GM23338 (cell line): ENCODE measurements around the gene RUBCN. TPM values are rescaled to one million over a fixed set of nuclear protein-coding genes. Genes with fewer than 3 reads are reported as not detected.

Experiments
- ATAC-seq: fragments of 200-7000 bp; cut with Tn5 transposase; 3 replicates; pipeline ENCODE4 v1.9.1; 2020
- DNase-seq: peaks from one replicate; pipeline ENCODE4 v3.0.0-alpha.2; 2015; ENCODE audit warnings: low spot score
- H2AFZ ChIP-seq: fragments of 200-600 bp; sonication (generic); 2 replicates; pipeline ENCODE4 v1.8.0; 2016; ENCODE audit warnings: antibody characterized with exemption, mild to moderate bottlenecking, moderate library complexity
- H3F3A ChIP-seq: fragments of 200-600 bp; sonication (generic); replicated peaks from 2 replicates; pipeline ENCODE4 v1.8.0; 2017; ENCODE audit warnings: antibody characterized with exemption, mixed run types, low read depth
- H3K27ac ChIP-seq: fragments of 200-600 bp; sonication (generic); 2 replicates; pipeline ENCODE4 v1.6.1; 2016; ENCODE audit warnings: low read depth
- H3K27me3 ChIP-seq: fragments of 200-600 bp; sonication (generic); 2 replicates; pipeline ENCODE4 v1.8.0; 2016; ENCODE audit warnings: mild to moderate bottlenecking, mixed run types, moderate library complexity; ENCODE audit not compliant: insufficient read depth
- H3K36me3 ChIP-seq: fragments of 200-600 bp; sonication (generic); 2 replicates; pipeline ENCODE4 v1.8.0; 2016; ENCODE audit warnings: mild to moderate bottlenecking; ENCODE audit not compliant: insufficient read depth
- H3K4me1 ChIP-seq: fragments of 200-600 bp; sonication (generic); 2 replicates; pipeline ENCODE4 v1.8.0; 2016; ENCODE audit warnings: mild to moderate bottlenecking, moderate library complexity; ENCODE audit not compliant: insufficient read depth
- H3K4me2 ChIP-seq: fragments of 200-600 bp; sonication (generic); 2 replicates; pipeline ENCODE4 v1.7.1; 2017; ENCODE audit warnings: mixed run types
- H3K4me3 ChIP-seq: fragments of 200-600 bp; sonication (generic); 2 replicates; pipeline ENCODE4 v1.6.1; 2016; ENCODE audit warnings: mixed run types
- H3K79me2 ChIP-seq: fragments of 200-600 bp; sonication (generic); replicated peaks from 2 replicates; pipeline ENCODE4 v1.8.0; 2017; ENCODE audit warnings: mild to moderate bottlenecking; ENCODE audit not compliant: insufficient read depth
- H3K9me2 ChIP-seq: fragments of 200-600 bp; sonication (generic); 2 replicates; pipeline ENCODE4 v1.8.0; 2017; ENCODE audit not compliant: insufficient read depth
- H4K20me1 ChIP-seq: fragments of 200-600 bp; sonication (generic); replicated peaks from 2 replicates; pipeline ENCODE4 v1.8.0; 2017; ENCODE audit warnings: mild to moderate bottlenecking; ENCODE audit not compliant: insufficient read depth
- H3K27ac Mint-ChIP-seq: 2 replicates; pipeline ENCODE4 v1.8.0; 2020; ENCODE audit warnings: inconsistent platforms, mild to moderate bottlenecking, moderate library complexity, mixed read lengths
- H3K27me3 Mint-ChIP-seq: 3 replicates; pipeline ENCODE4 v1.8.0; 2022; ENCODE audit warnings: low read depth, mild to moderate bottlenecking, moderate library complexity, mixed read lengths, inconsistent platforms; ENCODE audit not compliant: insufficient read depth, poor library complexity
- H3K36me3 Mint-ChIP-seq: 3 replicates; pipeline ENCODE4 v1.8.0; 2021; ENCODE audit warnings: low read depth, mild to moderate bottlenecking, inconsistent platforms, moderate library complexity, mixed read lengths
- H3K4me1 Mint-ChIP-seq: 3 replicates; pipeline ENCODE4 v1.8.0; 2020; ENCODE audit warnings: mild to moderate bottlenecking, inconsistent platforms, mixed read lengths
- H3K4me3 Mint-ChIP-seq: 3 replicates; pipeline ENCODE4 v1.8.0; 2021; ENCODE audit warnings: moderate library complexity, mild to moderate bottlenecking, inconsistent platforms, mixed read lengths
- H3K9me3 Mint-ChIP-seq: 3 replicates; pipeline ENCODE4 v1.8.0; 2020; ENCODE audit warnings: moderate library complexity, mild to moderate bottlenecking, inconsistent platforms, mixed read lengths
- CREB1 ChIP-seq: fragments of 250-450 bp; sonication (Bioruptor Pico); IDR thresholded peaks from 2 replicates; pipeline ENCODE4 v1.5.0; 2020; ENCODE audit warnings: low read depth, mild to moderate bottlenecking, moderate library complexity
- EZH2 ChIP-seq: fragments of 200-600 bp; sonication (generic); IDR thresholded peaks from one replicate; pipeline ENCODE4 v1.8.0; 2017; ENCODE audit warnings: antibody characterized with exemption, mild to moderate bottlenecking, low read depth; ENCODE audit not compliant: unreplicated experiment
- EZH2phosphoT487 ChIP-seq: fragments of 200-600 bp; sonication (generic); IDR thresholded peaks from one replicate; pipeline ENCODE4 v1.8.1; 2018; ENCODE audit warnings: antibody characterized with exemption; ENCODE audit not compliant: unreplicated experiment
- JUNB ChIP-seq: IDR thresholded peaks from one replicate; pipeline ENCODE4 v1.6.1; 2016; ENCODE audit warnings: antibody characterized with exemption; ENCODE audit not compliant: unreplicated experiment
- NANOG ChIP-seq: IDR thresholded peaks from 2 replicates; pipeline ENCODE4 v1.6.1; 2016; ENCODE audit warnings: antibody characterized with exemption, borderline replicate concordance
- POLR2AphosphoS5 ChIP-seq: IDR thresholded peaks from 2 replicates; pipeline ENCODE4 v1.6.1; 2016; ENCODE audit warnings: antibody characterized with exemption, low read depth
- STAT1 ChIP-seq: IDR thresholded peaks from one replicate; pipeline ENCODE4 v1.6.1; 2016; ENCODE audit warnings: antibody characterized with exemption; ENCODE audit not compliant: unreplicated experiment
- ZNF114 ChIP-seq: fragments of 250-450 bp; sonication (Bioruptor Pico); IDR thresholded peaks from 2 replicates; pipeline ENCODE4 v1.5.0; 2020; ENCODE audit warnings: mild to moderate bottlenecking, moderate library complexity
- ZNF331 ChIP-seq: fragments of 250-450 bp; sonication (Bioruptor Pico); IDR thresholded peaks from 2 replicates; pipeline ENCODE4 v1.5.0; 2020; ENCODE audit warnings: low read depth, mild to moderate bottlenecking, moderate library complexity
- polyA plus RNA-seq: library from polyadenylated mRNA; unstranded; fragments of >200 nt; fragmentation: Nextera tagmentation; extraction: Ambion mirVana; gene quantifications from 2 replicates; pipeline ENCODE4 v1.2.1, GENCODE V29; 2016
- total RNA-seq: library from RNA; depleted of rRNA; stranded (reverse); fragments of >200 nt; shearing (Covaris generic); gene quantifications from 2 replicates; pipeline ENCODE4 v1.2.3, GENCODE V29; 2014
- TF ChIP-seq, protein P1 (sequence below): IDR thresholded peaks from one replicate; pipeline ENCODE4 v1.6.1; 2018; ENCODE audit warnings: antibody characterized with exemption; ENCODE audit not compliant: unreplicated experiment
- TF ChIP-seq, protein P2 (sequence below): IDR thresholded peaks from 2 replicates; pipeline ENCODE4 v1.6.1; 2016; ENCODE audit warnings: antibody characterized with exemption
- TF ChIP-seq, protein P3 (sequence below): fragments of 250-450 bp; sonication (Bioruptor Pico); IDR thresholded peaks from 2 replicates; pipeline ENCODE4 v1.5.0; 2020; ENCODE audit warnings: mild to moderate bottlenecking, moderate library complexity
- TF ChIP-seq, protein P4 (sequence below), 2 experiments: fragments of 200-600 bp in 1 of 2; sonication (generic) in 1 of 2; conservative IDR thresholded peaks; 2 replicates each; pipeline versions ENCODE4 v1.5.1 to v1.6.1; 2016 to 2017; ENCODE audit warnings: antibody characterized with exemption in 2 of 2, low read depth in 2 of 2, mild to moderate bottlenecking in 2 of 2, moderate library complexity in 1 of 2

RUBCN gene
- total and polyA plus RNA-seq, 2 experiments from 2014 or later, result 13.1 to 33.2 TPM

DNA sequence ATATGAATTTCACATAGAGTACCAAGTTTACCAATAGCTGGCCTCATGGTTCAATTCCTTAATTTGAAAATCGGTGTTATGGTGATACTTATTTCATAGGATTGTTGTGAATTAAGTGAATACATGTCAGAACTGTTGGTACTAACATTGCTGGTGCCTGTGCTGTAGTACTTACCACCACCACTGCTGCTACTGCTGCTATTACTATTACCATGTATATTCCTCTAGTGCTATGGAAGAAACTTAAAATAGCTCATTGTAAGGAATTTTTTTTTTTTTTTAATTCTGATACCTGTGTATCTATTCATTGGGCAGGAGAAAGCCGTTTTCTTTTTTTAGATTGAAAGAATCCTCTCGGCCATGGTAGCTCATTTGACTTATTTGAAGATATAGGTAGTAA lies 16.6 kb upstream of the RUBCN start:
- no peak for DNase-seq
- ATAC-seq, result no peak
- peaks cover 14% of the 10 kb centered on the region for H3K4me1 Mint-ChIP-seq
- H3K27me3 Mint-ChIP-seq, result peaks cover 23% of the 10 kb centered on the region
- no peak for TF ChIP-seq POLR2AphosphoS5
- no peak for TF ChIP-seq NANOG
- TF ChIP-seq, protein P1, sequence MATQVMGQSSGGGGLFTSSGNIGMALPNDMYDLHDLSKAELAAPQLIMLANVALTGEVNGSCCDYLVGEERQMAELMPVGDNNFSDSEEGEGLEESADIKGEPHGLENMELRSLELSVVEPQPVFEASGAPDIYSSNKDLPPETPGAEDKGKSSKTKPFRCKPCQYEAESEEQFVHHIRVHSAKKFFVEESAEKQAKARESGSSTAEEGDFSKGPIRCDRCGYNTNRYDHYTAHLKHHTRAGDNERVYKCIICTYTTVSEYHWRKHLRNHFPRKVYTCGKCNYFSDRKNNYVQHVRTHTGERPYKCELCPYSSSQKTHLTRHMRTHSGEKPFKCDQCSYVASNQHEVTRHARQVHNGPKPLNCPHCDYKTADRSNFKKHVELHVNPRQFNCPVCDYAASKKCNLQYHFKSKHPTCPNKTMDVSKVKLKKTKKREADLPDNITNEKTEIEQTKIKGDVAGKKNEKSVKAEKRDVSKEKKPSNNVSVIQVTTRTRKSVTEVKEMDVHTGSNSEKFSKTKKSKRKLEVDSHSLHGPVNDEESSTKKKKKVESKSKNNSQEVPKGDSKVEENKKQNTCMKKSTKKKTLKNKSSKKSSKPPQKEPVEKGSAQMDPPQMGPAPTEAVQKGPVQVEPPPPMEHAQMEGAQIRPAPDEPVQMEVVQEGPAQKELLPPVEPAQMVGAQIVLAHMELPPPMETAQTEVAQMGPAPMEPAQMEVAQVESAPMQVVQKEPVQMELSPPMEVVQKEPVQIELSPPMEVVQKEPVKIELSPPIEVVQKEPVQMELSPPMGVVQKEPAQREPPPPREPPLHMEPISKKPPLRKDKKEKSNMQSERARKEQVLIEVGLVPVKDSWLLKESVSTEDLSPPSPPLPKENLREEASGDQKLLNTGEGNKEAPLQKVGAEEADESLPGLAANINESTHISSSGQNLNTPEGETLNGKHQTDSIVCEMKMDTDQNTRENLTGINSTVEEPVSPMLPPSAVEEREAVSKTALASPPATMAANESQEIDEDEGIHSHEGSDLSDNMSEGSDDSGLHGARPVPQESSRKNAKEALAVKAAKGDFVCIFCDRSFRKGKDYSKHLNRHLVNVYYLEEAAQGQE, result no peak
- TF ChIP-seq, protein P2, sequence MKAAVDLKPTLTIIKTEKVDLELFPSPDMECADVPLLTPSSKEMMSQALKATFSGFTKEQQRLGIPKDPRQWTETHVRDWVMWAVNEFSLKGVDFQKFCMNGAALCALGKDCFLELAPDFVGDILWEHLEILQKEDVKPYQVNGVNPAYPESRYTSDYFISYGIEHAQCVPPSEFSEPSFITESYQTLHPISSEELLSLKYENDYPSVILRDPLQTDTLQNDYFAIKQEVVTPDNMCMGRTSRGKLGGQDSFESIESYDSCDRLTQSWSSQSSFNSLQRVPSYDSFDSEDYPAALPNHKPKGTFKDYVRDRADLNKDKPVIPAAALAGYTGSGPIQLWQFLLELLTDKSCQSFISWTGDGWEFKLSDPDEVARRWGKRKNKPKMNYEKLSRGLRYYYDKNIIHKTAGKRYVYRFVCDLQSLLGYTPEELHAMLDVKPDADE, result no peak
- TF ChIP-seq, protein P3, sequence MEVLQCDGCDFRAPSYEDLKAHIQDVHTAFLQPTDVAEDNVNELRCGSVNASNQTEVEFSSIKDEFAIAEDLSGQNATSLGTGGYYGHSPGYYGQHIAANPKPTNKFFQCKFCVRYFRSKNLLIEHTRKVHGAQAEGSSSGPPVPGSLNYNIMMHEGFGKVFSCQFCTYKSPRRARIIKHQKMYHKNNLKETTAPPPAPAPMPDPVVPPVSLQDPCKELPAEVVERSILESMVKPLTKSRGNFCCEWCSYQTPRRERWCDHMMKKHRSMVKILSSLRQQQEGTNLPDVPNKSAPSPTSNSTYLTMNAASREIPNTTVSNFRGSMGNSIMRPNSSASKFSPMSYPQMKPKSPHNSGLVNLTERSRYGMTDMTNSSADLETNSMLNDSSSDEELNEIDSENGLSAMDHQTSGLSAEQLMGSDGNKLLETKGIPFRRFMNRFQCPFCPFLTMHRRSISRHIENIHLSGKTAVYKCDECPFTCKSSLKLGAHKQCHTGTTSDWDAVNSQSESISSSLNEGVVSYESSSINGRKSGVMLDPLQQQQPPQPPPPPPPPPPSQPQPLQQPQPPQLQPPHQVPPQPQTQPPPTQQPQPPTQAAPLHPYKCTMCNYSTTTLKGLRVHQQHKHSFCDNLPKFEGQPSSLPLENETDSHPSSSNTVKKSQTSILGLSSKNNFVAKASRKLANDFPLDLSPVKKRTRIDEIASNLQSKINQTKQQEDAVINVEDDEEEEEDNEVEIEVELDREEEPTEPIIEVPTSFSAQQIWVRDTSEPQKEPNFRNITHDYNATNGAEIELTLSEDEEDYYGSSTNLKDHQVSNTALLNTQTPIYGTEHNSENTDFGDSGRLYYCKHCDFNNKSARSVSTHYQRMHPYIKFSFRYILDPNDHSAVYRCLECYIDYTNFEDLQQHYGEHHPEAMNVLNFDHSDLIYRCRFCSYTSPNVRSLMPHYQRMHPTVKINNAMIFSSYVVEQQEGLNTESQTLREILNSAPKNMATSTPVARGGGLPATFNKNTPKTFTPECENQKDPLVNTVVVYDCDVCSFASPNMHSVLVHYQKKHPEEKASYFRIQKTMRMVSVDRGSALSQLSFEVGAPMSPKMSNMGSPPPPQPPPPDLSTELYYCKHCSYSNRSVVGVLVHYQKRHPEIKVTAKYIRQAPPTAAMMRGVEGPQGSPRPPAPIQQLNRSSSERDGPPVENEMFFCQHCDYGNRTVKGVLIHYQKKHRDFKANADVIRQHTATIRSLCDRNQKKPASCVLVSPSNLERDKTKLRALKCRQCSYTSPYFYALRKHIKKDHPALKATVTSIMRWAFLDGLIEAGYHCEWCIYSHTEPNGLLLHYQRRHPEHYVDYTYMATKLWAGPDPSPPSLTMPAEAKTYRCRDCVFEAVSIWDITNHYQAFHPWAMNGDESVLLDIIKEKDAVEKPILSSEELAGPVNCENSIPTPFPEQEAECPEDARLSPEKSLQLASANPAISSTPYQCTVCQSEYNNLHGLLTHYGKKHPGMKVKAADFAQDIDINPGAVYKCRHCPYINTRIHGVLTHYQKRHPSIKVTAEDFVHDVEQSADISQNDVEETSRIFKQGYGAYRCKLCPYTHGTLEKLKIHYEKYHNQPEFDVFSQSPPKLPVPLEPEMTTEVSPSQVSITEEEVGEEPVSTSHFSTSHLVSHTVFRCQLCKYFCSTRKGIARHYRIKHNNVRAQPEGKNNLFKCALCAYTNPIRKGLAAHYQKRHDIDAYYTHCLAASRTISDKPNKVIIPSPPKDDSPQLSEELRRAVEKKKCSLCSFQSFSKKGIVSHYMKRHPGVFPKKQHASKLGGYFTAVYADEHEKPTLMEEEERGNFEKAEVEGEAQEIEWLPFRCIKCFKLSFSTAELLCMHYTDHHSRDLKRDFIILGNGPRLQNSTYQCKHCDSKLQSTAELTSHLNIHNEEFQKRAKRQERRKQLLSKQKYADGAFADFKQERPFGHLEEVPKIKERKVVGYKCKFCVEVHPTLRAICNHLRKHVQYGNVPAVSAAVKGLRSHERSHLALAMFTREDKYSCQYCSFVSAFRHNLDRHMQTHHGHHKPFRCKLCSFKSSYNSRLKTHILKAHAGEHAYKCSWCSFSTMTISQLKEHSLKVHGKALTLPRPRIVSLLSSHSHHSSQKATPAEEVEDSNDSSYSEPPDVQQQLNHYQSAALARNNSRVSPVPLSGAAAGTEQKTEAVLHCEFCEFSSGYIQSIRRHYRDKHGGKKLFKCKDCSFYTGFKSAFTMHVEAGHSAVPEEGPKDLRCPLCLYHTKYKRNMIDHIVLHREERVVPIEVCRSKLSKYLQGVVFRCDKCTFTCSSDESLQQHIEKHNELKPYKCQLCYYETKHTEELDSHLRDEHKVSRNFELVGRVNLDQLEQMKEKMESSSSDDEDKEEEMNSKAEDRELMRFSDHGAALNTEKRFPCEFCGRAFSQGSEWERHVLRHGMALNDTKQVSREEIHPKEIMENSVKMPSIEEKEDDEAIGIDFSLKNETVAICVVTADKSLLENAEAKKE (CRISPR knock-in tag), result no peak
- no peak for TF ChIP-seq STAT1
- TF ChIP-seq, protein P4, sequence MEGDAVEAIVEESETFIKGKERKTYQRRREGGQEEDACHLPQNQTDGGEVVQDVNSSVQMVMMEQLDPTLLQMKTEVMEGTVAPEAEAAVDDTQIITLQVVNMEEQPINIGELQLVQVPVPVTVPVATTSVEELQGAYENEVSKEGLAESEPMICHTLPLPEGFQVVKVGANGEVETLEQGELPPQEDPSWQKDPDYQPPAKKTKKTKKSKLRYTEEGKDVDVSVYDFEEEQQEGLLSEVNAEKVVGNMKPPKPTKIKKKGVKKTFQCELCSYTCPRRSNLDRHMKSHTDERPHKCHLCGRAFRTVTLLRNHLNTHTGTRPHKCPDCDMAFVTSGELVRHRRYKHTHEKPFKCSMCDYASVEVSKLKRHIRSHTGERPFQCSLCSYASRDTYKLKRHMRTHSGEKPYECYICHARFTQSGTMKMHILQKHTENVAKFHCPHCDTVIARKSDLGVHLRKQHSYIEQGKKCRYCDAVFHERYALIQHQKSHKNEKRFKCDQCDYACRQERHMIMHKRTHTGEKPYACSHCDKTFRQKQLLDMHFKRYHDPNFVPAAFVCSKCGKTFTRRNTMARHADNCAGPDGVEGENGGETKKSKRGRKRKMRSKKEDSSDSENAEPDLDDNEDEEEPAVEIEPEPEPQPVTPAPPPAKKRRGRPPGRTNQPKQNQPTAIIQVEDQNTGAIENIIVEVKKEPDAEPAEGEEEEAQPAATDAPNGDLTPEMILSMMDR (conservative IDR thresholded peaks at IDR 0.05; ENCODE audit: low read depth in 2 of 2), result no peak
- no peak for TF ChIP-seq ZNF114 (CRISPR knock-in tag)
- TF ChIP-seq EZH2, result no peak
- no peak for TF ChIP-seq CREB1 (CRISPR knock-in tag)
- TF ChIP-seq JUNB, result no peak
- no peak for TF ChIP-seq ZNF331 (CRISPR knock-in tag)
- TF ChIP-seq EZH2phosphoT487, result no peak
- H3K36me3 Mint-ChIP-seq, result no peaks in the 10 kb centered on the region; the same call in 2 of the 3 replicates
- no peak overlapping the region for H3K27ac Mint-ChIP-seq
- Histone ChIP-seq H4K20me1 (0 out of 2 replicates have a peak, but pooled peaks cover 5% of the 10 kb centered on the region), H3K9me2 (no peaks in the 10 kb centered on the region), H3F3A (peaks cover 10% of the 10 kb centered on the region; the same call in 1 of the 2 replicates), H3K4me2 (no peak overlapping the region), H3K79me2 (peaks cover 37% of the 10 kb centered on the region), H3K27me3 (peaks cover 46% of the 10 kb centered on the region), H3K4me1 (peaks cover 16% of the 10 kb centered on the region), H3K27ac (no peak overlapping the region), H3K36me3 (no peaks in the 10 kb centered on the region), H3K4me3 (no peak overlapping the region), H2AFZ (no peak overlapping the region)
- H3K4me3 Mint-ChIP-seq, result no peak overlapping the region
- H3K9me3 Mint-ChIP-seq, result no peaks in the 10 kb centered on the region
